ENCODE data around the gene REEP6.

GRCh38 chr19:1495051-1495798 is 4.2 kb downstream of the REEP6 start:
- no peak for TF ChIP-seq POLR2A (IDR thresholded peaks at IDR 0.05)
- no peak for TF ChIP-seq CTCF (IDR thresholded peaks at IDR 0.05)
